ENCODE data around the gene ANO9. TPM values are rescaled to one million over a fixed set of nuclear protein-coding genes. Genes with fewer than 3 reads are reported as not detected.

Gene ANO9
- total and polyA plus RNA-seq, 2 donors from 2014 or later, result 11.3 to 21.8 TPM

DNA sequence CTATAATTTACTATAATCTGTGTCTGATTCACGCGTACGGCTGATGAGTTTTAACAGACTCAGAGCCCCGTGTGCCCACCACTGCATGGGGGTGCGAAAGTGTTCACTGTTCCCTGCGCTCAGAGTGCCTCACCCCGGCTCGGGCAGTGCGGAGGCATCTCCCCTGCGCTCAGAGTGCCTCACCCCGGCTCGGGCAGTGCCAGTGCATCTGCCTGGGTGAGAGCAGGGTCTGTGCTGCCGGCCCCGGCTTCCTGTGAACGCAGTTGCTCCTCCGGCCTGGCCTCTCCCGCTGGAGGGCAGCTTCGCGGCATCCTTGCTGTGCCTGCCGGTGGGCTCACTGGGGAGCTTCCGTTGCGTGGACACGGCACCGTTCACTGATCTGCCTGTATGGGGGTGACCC lies 22.5 kb upstream of the ANO9 start:
- Histone ChIP-seq H3K4me3 (ENCODE audit: low read length in 3 of 3) (no peak overlapping the region), H3K27me3 (ENCODE audit: control insufficient read depth, insufficient read depth, low read length) (no peaks in the 10 kb centered on the region), H3K4me1 (ENCODE audit: control insufficient read depth in 2 of 3, insufficient read depth in 2 of 3, low read depth in 1 of 3, low read length in 3 of 3) (peaks cover 0 to 3% (median 0%) of the 10 kb centered on the region in 3 donors), H3K27ac (ENCODE audit: low read depth in 2 of 2, low read length in 2 of 2) (no peak overlapping the region), H3K9me3 (ENCODE audit: control insufficient read depth in 2 of 3, insufficient read depth in 1 of 3, low read length in 3 of 3) (no peaks in the 10 kb centered on the region), H3K9ac (ENCODE audit: low read length in 3 of 3) (no peak overlapping the region), H3K36me3 (ENCODE audit: control insufficient read depth in 2 of 3, insufficient read depth in 3 of 3, low read length in 3 of 3) (no peaks in the 10 kb centered on the region)
- TF ChIP-seq, protein P1, sequence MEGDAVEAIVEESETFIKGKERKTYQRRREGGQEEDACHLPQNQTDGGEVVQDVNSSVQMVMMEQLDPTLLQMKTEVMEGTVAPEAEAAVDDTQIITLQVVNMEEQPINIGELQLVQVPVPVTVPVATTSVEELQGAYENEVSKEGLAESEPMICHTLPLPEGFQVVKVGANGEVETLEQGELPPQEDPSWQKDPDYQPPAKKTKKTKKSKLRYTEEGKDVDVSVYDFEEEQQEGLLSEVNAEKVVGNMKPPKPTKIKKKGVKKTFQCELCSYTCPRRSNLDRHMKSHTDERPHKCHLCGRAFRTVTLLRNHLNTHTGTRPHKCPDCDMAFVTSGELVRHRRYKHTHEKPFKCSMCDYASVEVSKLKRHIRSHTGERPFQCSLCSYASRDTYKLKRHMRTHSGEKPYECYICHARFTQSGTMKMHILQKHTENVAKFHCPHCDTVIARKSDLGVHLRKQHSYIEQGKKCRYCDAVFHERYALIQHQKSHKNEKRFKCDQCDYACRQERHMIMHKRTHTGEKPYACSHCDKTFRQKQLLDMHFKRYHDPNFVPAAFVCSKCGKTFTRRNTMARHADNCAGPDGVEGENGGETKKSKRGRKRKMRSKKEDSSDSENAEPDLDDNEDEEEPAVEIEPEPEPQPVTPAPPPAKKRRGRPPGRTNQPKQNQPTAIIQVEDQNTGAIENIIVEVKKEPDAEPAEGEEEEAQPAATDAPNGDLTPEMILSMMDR (IDR thresholded peaks at IDR 0.05; ENCODE audit: borderline replicate concordance, extremely low read depth, insufficient read depth), result no peak
- DNase-seq (peak in 1 of 5 donors; percentile 65), FAIRE-seq (no peak)
- intact Hi-C loops (cut with DNase I), result no loop called here

DNA sequence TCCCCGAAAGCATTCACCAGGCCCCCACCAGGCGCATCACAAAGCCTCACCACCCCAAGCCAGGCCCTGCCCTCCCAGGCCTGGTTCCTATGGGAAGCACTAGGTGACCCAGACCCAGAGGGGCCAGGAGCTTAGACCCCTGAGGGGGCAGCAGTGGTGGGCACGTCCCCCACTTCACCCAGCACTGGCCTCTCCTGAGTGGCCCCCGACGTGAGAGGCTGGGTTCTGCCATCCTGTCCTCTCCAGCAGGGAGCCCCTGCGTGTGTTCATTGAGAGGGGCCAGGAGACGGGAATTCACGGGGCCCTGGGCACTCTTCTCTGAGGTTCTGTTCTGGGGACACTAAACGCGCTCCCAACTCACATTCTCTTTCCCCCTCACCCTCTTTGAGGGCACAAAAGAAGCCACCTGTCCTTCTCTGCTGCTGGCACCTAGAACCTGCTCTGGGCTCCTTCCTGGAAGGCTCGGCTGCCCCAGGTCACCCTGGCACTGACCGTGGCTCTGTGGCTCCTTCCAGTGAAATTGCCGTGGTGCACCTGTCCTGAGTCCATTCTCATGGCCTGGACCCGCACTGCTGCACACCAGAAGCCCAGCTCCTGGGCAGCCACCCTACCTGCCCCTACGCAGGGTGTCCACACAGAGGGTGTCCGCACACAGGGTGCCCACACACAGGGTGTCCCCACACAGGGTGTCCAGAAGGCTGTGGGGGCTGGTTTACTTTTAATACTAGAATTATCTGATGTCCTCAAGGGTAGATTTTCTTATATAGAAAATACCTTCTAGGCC lies 20.5 kb upstream of the ANO9 start:
- FAIRE-seq (no peak), DNase-seq (peak in 1 of 5 donors; percentile 59)
- H3K4me3 ChIP-seq (ENCODE audit: low read length in 3 of 3), result no peak overlapping the region
- no peaks in the 10 kb centered on the region for H3K4me1 ChIP-seq (ENCODE audit: control insufficient read depth in 2 of 3, insufficient read depth in 2 of 3, low read depth in 1 of 3, low read length in 3 of 3)
- H3K27ac ChIP-seq (ENCODE audit: low read depth in 2 of 2, low read length in 2 of 2), result no peak overlapping the region
- no peaks in the 10 kb centered on the region for H3K36me3 ChIP-seq (ENCODE audit: control insufficient read depth in 2 of 3, insufficient read depth in 3 of 3, low read length in 3 of 3)
- intact Hi-C loops (cut with DNase I), result no loop called here
- no peak overlapping the region for H3K9ac ChIP-seq (ENCODE audit: low read length in 3 of 3)
- H3K27me3 ChIP-seq (ENCODE audit: control insufficient read depth, insufficient read depth, low read length), result no peaks in the 10 kb centered on the region
- TF ChIP-seq, protein P1 (IDR thresholded peaks at IDR 0.05; ENCODE audit: borderline replicate concordance, extremely low read depth, insufficient read depth), result no peak
- H3K9me3 ChIP-seq (ENCODE audit: control insufficient read depth in 2 of 3, insufficient read depth in 1 of 3, low read length in 3 of 3), result no peaks in the 10 kb centered on the region

DNA sequence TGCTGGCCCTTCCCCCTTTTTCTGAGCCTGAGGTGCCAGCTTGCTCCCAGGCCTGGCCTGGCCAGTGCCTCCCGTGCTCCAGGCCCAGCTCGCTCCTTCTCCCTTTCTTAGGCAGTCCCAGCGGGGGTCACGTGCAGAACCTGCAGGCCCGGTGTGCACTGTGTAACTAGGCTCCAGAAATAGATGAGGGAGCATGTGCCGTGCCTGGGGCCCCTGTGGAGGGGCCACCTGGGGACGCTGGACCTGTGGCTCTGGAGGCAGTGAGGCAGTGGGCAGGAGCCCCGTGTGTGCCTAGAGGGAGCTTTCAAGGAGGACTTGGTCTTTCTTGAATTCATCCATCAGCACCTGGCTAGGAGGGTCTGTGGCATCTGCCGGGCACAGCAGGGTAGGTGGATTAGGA lies 19.8 kb upstream of the ANO9 start:
- Histone ChIP-seq H3K27me3 (ENCODE audit: control insufficient read depth, insufficient read depth, low read length) (no peaks in the 10 kb centered on the region), H3K4me1 (ENCODE audit: control insufficient read depth in 2 of 3, insufficient read depth in 2 of 3, low read depth in 1 of 3, low read length in 3 of 3) (no peaks in the 10 kb centered on the region), H3K36me3 (ENCODE audit: control insufficient read depth in 2 of 3, insufficient read depth in 3 of 3, low read length in 3 of 3) (no peaks in the 10 kb centered on the region), H3K9me3 (ENCODE audit: control insufficient read depth in 2 of 3, insufficient read depth in 1 of 3, low read length in 3 of 3) (no peaks in the 10 kb centered on the region), H3K4me3 (ENCODE audit: low read length in 3 of 3) (no peak overlapping the region), H3K9ac (ENCODE audit: low read length in 3 of 3) (no peak overlapping the region), H3K27ac (ENCODE audit: low read depth in 2 of 2, low read length in 2 of 2) (no peak overlapping the region)
- peak in 1 of 5 donors; percentile 47 for DNase-seq
- intact Hi-C loops (cut with DNase I), result no loop called here
- TF ChIP-seq, protein P1 (IDR thresholded peaks at IDR 0.05; ENCODE audit: borderline replicate concordance, extremely low read depth, insufficient read depth), result no peak
- FAIRE-seq, result no peak
